A549 (cell line): Measurements from ENCODE around the gene DHX15. TPM values are rescaled to one million over a fixed set of nuclear protein-coding genes. Genes with fewer than 3 reads are reported as not detected.

ENCODE experiments used
- ATAC-seq, 2 experiments: fragments of 200-7000 bp in 1 of 2; fragments of >200 bp in 1 of 2; cut with Nextera tagmentation in 1 of 2; cut with Tn5 transposase in 1 of 2; 3 replicates each; pipeline versions ENCODE4 v1.8.0 to v1.9.1; 2018 to 2020; ENCODE audit warnings: mild to moderate bottlenecking in 1 of 2, moderate library complexity in 1 of 2
- CTCF ChIA-PET: fragments of 300-600 bp; sonication (Branson Sonifier 250); formaldehyde crosslinking; extraction: SDS; loops from one replicate; lab custom pipeline; 2021; ENCODE audit warnings: antibody characterized with exemption, inconsistent platforms; lab: Yijun Ruan, JAX
- POLR2A ChIA-PET: fragments of 350-600 bp; formaldehyde crosslinking; extraction: SDS; loops from one replicate; lab custom pipeline; 2021; ENCODE audit warnings: antibody characterized with exemption, inconsistent platforms; lab: Yijun Ruan, JAX
- DNase-seq, 2 experiments: peaks; one replicate each; pipeline versions ENCODE4 v3.0.0 to v3.0.0-alpha.2; 2011 to 2016; ENCODE audit warnings: low read depth in 1 of 2, low spot score in 1 of 2
- FAIRE-seq: peaks from 2 replicates; lab custom pipeline; 2011; peaks lifted over from hg19 to GRCh38; lab: Jason Lieb, UNC
- H3K27ac ChIP-seq, 2 experiments: fragments of >200 bp; sonication (Bioruptor Twin); formaldehyde crosslinking; 3 replicates each; pipeline ENCODE4 v1.5.1; 2016 to 2017
- H3K4me1 ChIP-seq: fragments of >200 bp; sonication (Bioruptor Twin); formaldehyde crosslinking; 3 replicates; pipeline ENCODE4 v1.6.1; 2016
- H3K4me2 ChIP-seq: fragments of >200 bp; sonication (Bioruptor Twin); formaldehyde crosslinking; 3 replicates; pipeline ENCODE4 v1.6.1; 2016
- H3K4me3 ChIP-seq: fragments of >200 bp; sonication (Bioruptor Twin); formaldehyde crosslinking; 3 replicates; pipeline ENCODE4 v1.5.1; 2016
- H3K9me3 ChIP-seq: fragments of >200 bp; sonication (Bioruptor Twin); formaldehyde crosslinking; 3 replicates; pipeline ENCODE4 v1.6.1; 2016
- CBX8 ChIP-seq: fragments of 200-600 bp; sonication (generic); IDR thresholded peaks from 2 replicates; pipeline ENCODE4 v1.6.1; 2016
- CEBPB ChIP-seq, 2 experiments: fragments of >200 bp in 1 of 2; sonication (Bioruptor Twin) in 1 of 2; formaldehyde crosslinking in 1 of 2; IDR thresholded peaks; 2 replicates each; pipeline ENCODE4 v1.6.1; 2012 to 2016
- CHD2 ChIP-seq: fragments of 150-350 bp; IDR thresholded peaks from 2 replicates; pipeline ENCODE4 v1.6.1; 2014; ENCODE audit warnings: low read length; ENCODE audit not compliant: partially characterized antibody
- CTCF ChIP-seq: fragments of >200 bp; sonication (Bioruptor Twin); formaldehyde crosslinking; IDR thresholded peaks from 3 replicates; pipeline ENCODE4 v1.5.1; 2016
- E2F6 ChIP-seq: IDR thresholded peaks from 2 replicates; pipeline ENCODE4 v1.6.1; 2012; ENCODE audit warnings: low read depth, borderline replicate concordance
- EHF ChIP-seq: fragments of 250-450 bp; sonication (Bioruptor Pico); IDR thresholded peaks from 2 replicates; pipeline ENCODE4 v1.5.0; 2020; ENCODE audit warnings: mild to moderate bottlenecking
- EHMT2 ChIP-seq: fragments of 200-600 bp; sonication (generic); IDR thresholded peaks from 2 replicates; pipeline ENCODE4 v1.6.1; 2016; ENCODE audit warnings: antibody characterized with exemption, low read depth, mild to moderate bottlenecking, moderate library complexity
- FOSB ChIP-seq: fragments of 250-450 bp; sonication (Bioruptor Pico); IDR thresholded peaks from 2 replicates; pipeline ENCODE4 v1.5.0; 2020; ENCODE audit warnings: mild to moderate bottlenecking, moderate library complexity
- FOSL2 ChIP-seq, 2 experiments: fragments of 450-650 bp in 1 of 2; fragments of >200 bp in 1 of 2; sonication (Bioruptor Twin) in 1 of 2; formaldehyde crosslinking; IDR thresholded peaks; 2 replicates each; pipeline versions ENCODE4 v1.5.0 to v1.6.1; 2016 to 2020; ENCODE audit warnings: mild to moderate bottlenecking in 1 of 2, moderate library complexity in 1 of 2
- GATA3 ChIP-seq: IDR thresholded peaks from 2 replicates; pipeline ENCODE4 v1.6.1; 2012; ENCODE audit warnings: borderline replicate concordance
- HDAC2 ChIP-seq: fragments of 200-600 bp; sonication (generic); IDR thresholded peaks from 2 replicates; pipeline ENCODE4 v1.6.1; 2016
- HOXB13 ChIP-seq: fragments of 250-450 bp; sonication (Bioruptor Pico); IDR thresholded peaks from 2 replicates; pipeline ENCODE4 v1.5.0; 2020; ENCODE audit warnings: low read depth, mild to moderate bottlenecking, moderate library complexity
- HOXB5 ChIP-seq: fragments of 250-450 bp; sonication (Bioruptor Pico); IDR thresholded peaks from 2 replicates; pipeline ENCODE4 v1.5.0; 2020; ENCODE audit warnings: mild to moderate bottlenecking, moderate library complexity
- MAFK ChIP-seq: fragments of 450-650 bp; IDR thresholded peaks from 2 replicates; pipeline ENCODE4 v1.6.1; 2014; ENCODE audit not compliant: partially characterized antibody
- MAX ChIP-seq: IDR thresholded peaks from 2 replicates; pipeline ENCODE4 v1.6.1; 2012
- MAZ ChIP-seq: fragments of 150-350 bp; IDR thresholded peaks from 2 replicates; pipeline ENCODE4 v1.6.1; 2014; ENCODE audit warnings: antibody characterized with exemption, low read depth, low read length, borderline replicate concordance
- MYC ChIP-seq: IDR thresholded peaks from 2 replicates; pipeline ENCODE4 v1.6.1; 2012; ENCODE audit warnings: mild to moderate bottlenecking, inconsistent platforms, low read length, improper control_type of control experiment, borderline replicate concordance
- NFE2L2 ChIP-seq: fragments of 150-350 bp; conservative IDR thresholded peaks from 2 replicates; pipeline ENCODE4 v1.6.1; 2014; ENCODE audit warnings: low read length
- NR3C1 ChIP-seq: fragments of >200 bp; sonication (Bioruptor Twin); formaldehyde crosslinking; IDR thresholded peaks from 3 replicates; pipeline ENCODE4 v1.6.1; 2017
- RARB ChIP-seq: fragments of 250-450 bp; sonication (Bioruptor Pico); IDR thresholded peaks from 2 replicates; pipeline ENCODE4 v1.8.0; 2021; ENCODE audit warnings: mild to moderate bottlenecking, moderate library complexity
- RCOR1 ChIP-seq: fragments of 150-350 bp; IDR thresholded peaks from 2 replicates; pipeline ENCODE4 v1.6.1; 2014; ENCODE audit warnings: antibody characterized with exemption, low read length, low read depth
- RNF2 ChIP-seq: fragments of 200-600 bp; sonication (generic); IDR thresholded peaks from 2 replicates; pipeline ENCODE4 v1.6.1; 2016; ENCODE audit warnings: low read depth, mild to moderate bottlenecking, antibody characterized with exemption, moderate library complexity, borderline replicate concordance
- SMC3 ChIP-seq: fragments of >200 bp; sonication (Bioruptor Twin); formaldehyde crosslinking; IDR thresholded peaks from 3 replicates; pipeline ENCODE4 v1.6.1; 2018; ENCODE audit warnings: inconsistent platforms
- TP53 ChIP-seq: fragments of 250-450 bp; sonication (Bioruptor Pico); IDR thresholded peaks from 2 replicates; pipeline ENCODE4 v1.5.0; 2021; ENCODE audit warnings: mild to moderate bottlenecking, moderate library complexity
- ZC3H11A ChIP-seq: fragments of 450-650 bp; IDR thresholded peaks from 2 replicates; pipeline ENCODE4 v1.6.1; 2014; ENCODE audit warnings: antibody characterized with exemption, mild to moderate bottlenecking
- ZFP36 ChIP-seq: fragments of 450-650 bp; IDR thresholded peaks from 2 replicates; pipeline ENCODE4 v1.6.1; 2014; ENCODE audit warnings: borderline replicate concordance; ENCODE audit not compliant: partially characterized antibody
- ZNF302 ChIP-seq: fragments of 250-450 bp; sonication (Bioruptor Pico); IDR thresholded peaks from 2 replicates; pipeline ENCODE4 v1.9.0; 2021; ENCODE audit warnings: inconsistent platforms, mild to moderate bottlenecking, moderate library complexity
- WGBS: methylation state at CpG from one replicate; pipeline ENCODE4 v1.1.6; 2017; ENCODE audit errors: missing lambda C conversion rate; 5-methylcytosine and 5-hydroxymethylcytosine counted together
- polyA plus RNA-seq, 4 experiments: library from polyadenylated mRNA; depleted of rRNA in 3 of 4; stranded (reverse); fragments of >200 nt; fragmentation: RNase III in 1 of 4; extraction: RNeasy Plus Mini Kit Qiagen cat#74134 plus additional on column Dnase treatment in 1 of 4; gene quantifications; 2 replicates in 3 of 4; 3 replicates in 1 of 4; pipeline ENCODE4 v1.2.3, GENCODE V29; 2011 to 2017
- TF ChIP-seq, protein P1 (sequence below): fragments of 250-450 bp; sonication (Bioruptor Pico); IDR thresholded peaks from 2 replicates; pipeline ENCODE4 v1.5.0; 2020; ENCODE audit warnings: low read depth, mild to moderate bottlenecking, moderate library complexity

DHX15 gene
- polyA plus RNA-seq, 2 of the 4 experiments (the other 2 are of a cell fraction) = 154 to 189 TPM

GRCh38 chr4:24570172-24570571, 14.2 kb downstream of the DHX15 start:
- ChIA-PET POLR2A (no interaction called here), CTCF (interaction anchor here (1.3 kb wide), 1 partner anchor 14 kb away, joined by 3 read pairs; the partner anchor contains the start of gene DHX15)
- FAIRE-seq = no peak
- 76% methylated on average over 1 of the region's 1 CpG for WGBS
- Histone ChIP-seq H3K4me2 (no peak overlapping the region), H3K4me3 (no peak overlapping the region), H3K4me1 (peaks cover 26% of the 10 kb centered on the region), H3K9me3 (no peaks in the 10 kb centered on the region), H3K27ac (no peak overlapping the region)
- no peak for DNase-seq
- no peak for ATAC-seq
- TF ChIP-seq CBX8 = no peak
- no peak for TF ChIP-seq RCOR1
- no peak for TF ChIP-seq MAX
- no peak for TF ChIP-seq CTCF
- no peak for TF ChIP-seq RARB (CRISPR knock-in tag)
- TF ChIP-seq NR3C1 = no peak
- TF ChIP-seq ZC3H11A = no peak
- TF ChIP-seq MAZ = no peak
- TF ChIP-seq FOSB = no peak
- no peak for TF ChIP-seq CEBPB (IDR thresholded peaks at IDR 0.05)
- no peak for TF ChIP-seq ZNF302 (CRISPR knock-in tag)
- TF ChIP-seq FOSL2 (IDR thresholded peaks at IDR 0.05) = no peak
- no peak for TF ChIP-seq FOSL2 (CRISPR knock-in tag; IDR thresholded peaks at IDR 0.05)
- no peak for TF ChIP-seq EHMT2
- no peak for TF ChIP-seq GATA3
- TF ChIP-seq HOXB5 (CRISPR knock-in tag) = no peak
- TF ChIP-seq MYC = no peak
- TF ChIP-seq SMC3 = no peak

DNA sequence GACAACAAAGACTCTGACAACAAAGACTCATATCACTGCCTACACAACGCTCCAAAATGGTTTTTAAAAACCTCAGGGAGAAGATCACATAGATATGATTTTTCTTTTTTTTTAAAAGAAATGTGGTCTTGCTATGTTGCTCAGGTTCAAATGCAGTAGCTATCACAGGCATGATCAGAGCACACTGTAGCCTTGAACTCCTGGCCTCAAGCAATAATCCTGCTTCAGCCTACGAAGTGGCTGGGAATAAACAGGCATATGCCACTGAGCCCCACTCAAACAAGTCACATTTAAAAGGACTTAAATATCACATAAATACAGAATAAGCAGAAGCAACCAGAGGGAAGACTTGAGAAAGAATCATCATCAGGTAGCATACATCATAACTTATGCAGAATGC, 14.7 kb downstream of the DHX15 start:
- Histone ChIP-seq H3K4me1 (peaks cover 26% of the 10 kb centered on the region), H3K27ac (no peak overlapping the region), H3K9me3 (no peaks in the 10 kb centered on the region)
- DNase-seq = no peak
- CTCF ChIA-PET = interaction anchor here (1.3 kb wide), 1 partner anchor 15 kb away, joined by 3 read pairs; the partner anchor contains the start of gene DHX15
- no peak for TF ChIP-seq RARB (CRISPR knock-in tag)
- no peak for TF ChIP-seq MYC
- TF ChIP-seq CBX8 = no peak
- no peak for TF ChIP-seq FOSL2 (IDR thresholded peaks at IDR 0.05)
- no peak for TF ChIP-seq FOSL2 (CRISPR knock-in tag; IDR thresholded peaks at IDR 0.05)
- TF ChIP-seq MAZ = no peak
- TF ChIP-seq HDAC2 = no peak
- TF ChIP-seq, protein P1, sequence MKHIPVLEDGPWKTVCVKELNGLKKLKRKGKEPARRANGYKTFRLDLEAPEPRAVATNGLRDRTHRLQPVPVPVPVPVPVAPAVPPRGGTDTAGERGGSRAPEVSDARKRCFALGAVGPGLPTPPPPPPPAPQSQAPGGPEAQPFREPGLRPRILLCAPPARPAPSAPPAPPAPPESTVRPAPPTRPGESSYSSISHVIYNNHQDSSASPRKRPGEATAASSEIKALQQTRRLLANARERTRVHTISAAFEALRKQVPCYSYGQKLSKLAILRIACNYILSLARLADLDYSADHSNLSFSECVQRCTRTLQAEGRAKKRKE (CRISPR knock-in tag) = no peak
- TF ChIP-seq MAX = no peak
- no peak for TF ChIP-seq CHD2
- TF ChIP-seq RCOR1 = no peak
- TF ChIP-seq, all 56 proteins: peak for 0
- POLR2A ChIA-PET = no interaction called here
- Histone ChIP-seq H3K4me2 (no peak overlapping the region), H3K4me3 (no peak overlapping the region)
- ATAC-seq = peak in 1 of 2 experiments; percentile 28; a peak in 2 of 6 replicates
- WGBS = 88% methylated on average over 2 of the region's 2 CpGs
- no peak for FAIRE-seq

DNA sequence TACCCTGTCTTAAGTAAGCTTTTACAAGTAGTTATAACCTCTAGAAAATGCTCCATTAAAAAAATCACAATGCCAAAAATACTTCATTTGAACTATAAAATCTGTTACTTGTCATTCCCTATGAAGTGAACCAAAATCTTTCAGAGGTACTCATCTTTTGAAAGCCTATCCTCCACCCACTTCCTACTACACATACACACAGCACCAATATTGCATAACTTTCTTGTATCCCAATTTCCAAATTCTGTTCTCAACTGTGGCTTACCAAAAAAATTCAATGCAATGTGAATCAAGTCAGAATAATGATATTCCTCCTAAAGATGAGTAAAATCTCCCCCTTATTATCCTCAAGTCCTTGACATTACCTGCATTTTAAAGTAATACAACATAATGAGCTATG, 15.9 kb downstream of the DHX15 start:
- H3K27ac ChIP-seq = no peak overlapping the region
- ATAC-seq (no peak), FAIRE-seq (no peak), DNase-seq (no peak)
- peaks cover 25% of the 10 kb centered on the region for H3K4me1 ChIP-seq
- H3K4me3 ChIP-seq = no peak overlapping the region
- H3K4me2 ChIP-seq = no peak overlapping the region
- ChIA-PET CTCF (interaction anchor here (0.6 to 1.2 kb wide), 3 partner anchors 9 to 308 kb away, joined by 3 read pairs; no protein-coding TSS in a partner anchor), POLR2A (interaction anchor here (1.2 kb wide), 1 partner anchor 16 kb away, joined by 5 read pairs; the partner anchor contains the start of gene DHX15)
- H3K9me3 ChIP-seq = no peaks in the 10 kb centered on the region
- TF ChIP-seq ZFP36 (no peak), HOXB13 (no peak), CEBPB (IDR thresholded peaks at IDR 0.05) (no peak), CBX8 (no peak), MAFK (no peak), RCOR1 (no peak), EHF (CRISPR knock-in tag) (no peak), RNF2 (no peak), E2F6 (no peak), NFE2L2 (no peak), TP53 (CRISPR knock-in tag) (no peak)
